ENCODE data around the gene HS3ST5.

The HS3ST5 gene

GRCh38 chr6:114085211-114085610 lies 257.6 kb downstream of the HS3ST5 start:
- Histone ChIP-seq H3F3A (ENCODE audit: insufficient read depth, low read length) (no peaks in the 10 kb centered on the region), H3K27ac (ENCODE audit: low read length) (no peak overlapping the region), H3K4me3 (ENCODE audit: low read length) (no peak overlapping the region), H3K9me3 (replicated peaks; ENCODE audit: insufficient read depth, low read length) (no peaks in the 10 kb centered on the region), H3K9me2 (replicated peaks; ENCODE audit: insufficient read depth, low read length) (no peaks in the 10 kb centered on the region), H4K20me1 (ENCODE audit: insufficient read depth, low read length) (no peaks in the 10 kb centered on the region), H3K4me1 (ENCODE audit: low read length) (no peaks in the 10 kb centered on the region), H2AFZ (ENCODE audit: low read length) (no peak overlapping the region), H3K9ac (ENCODE audit: low read length) (no peak overlapping the region), H3K79me2 (ENCODE audit: low read length) (no peaks in the 10 kb centered on the region), H3K27me3 (replicated peaks; ENCODE audit: insufficient read depth, low read length) (no peaks in the 10 kb centered on the region), H3K36me3 (replicated peaks; ENCODE audit: insufficient read depth, low read length) (no peaks in the 10 kb centered on the region), H3K4me2 (ENCODE audit: low read depth, low read length) (no peak overlapping the region)
- no peak for TF ChIP-seq EZH2 (optimal IDR thresholded peaks at IDR 0.05; ENCODE audit: low read depth, low read length)
- TF ChIP-seq EZH2phosphoT487 (IDR thresholded peaks at IDR 0.05; ENCODE audit: low read length), result no peak
- no peak for TF ChIP-seq CTCF (IDR thresholded peaks at IDR 0.05; ENCODE audit: low read length)
- DNase-seq, result no peak

GRCh38 chr6:114084327-114084890 lies 258.4 kb downstream of the HS3ST5 start:
- H3F3A ChIP-seq (ENCODE audit: insufficient read depth, low read length), result no peaks in the 10 kb centered on the region
- no peaks in the 10 kb centered on the region for H3K79me2 ChIP-seq (ENCODE audit: low read length)
- DNase-seq, result no peak
- H3K27ac ChIP-seq (ENCODE audit: low read length), result no peak overlapping the region
- no peak overlapping the region for H2AFZ ChIP-seq (ENCODE audit: low read length)
- H3K9me2 ChIP-seq (replicated peaks; ENCODE audit: insufficient read depth, low read length), result no peaks in the 10 kb centered on the region
- no peak overlapping the region for H3K4me2 ChIP-seq (ENCODE audit: low read depth, low read length)
- no peaks in the 10 kb centered on the region for H4K20me1 ChIP-seq (ENCODE audit: insufficient read depth, low read length)
- H3K4me1 ChIP-seq (ENCODE audit: low read length), result no peaks in the 10 kb centered on the region
- H3K36me3 ChIP-seq (replicated peaks; ENCODE audit: insufficient read depth, low read length), result no peaks in the 10 kb centered on the region
- no peak overlapping the region for H3K4me3 ChIP-seq (ENCODE audit: low read length)
- no peaks in the 10 kb centered on the region for H3K27me3 ChIP-seq (replicated peaks; ENCODE audit: insufficient read depth, low read length)
- H3K9ac ChIP-seq (ENCODE audit: low read length), result no peak overlapping the region
- no peaks in the 10 kb centered on the region for H3K9me3 ChIP-seq (replicated peaks; ENCODE audit: insufficient read depth, low read length)
- no peak for TF ChIP-seq EZH2 (optimal IDR thresholded peaks at IDR 0.05; ENCODE audit: low read depth, low read length)
- TF ChIP-seq EZH2phosphoT487 (IDR thresholded peaks at IDR 0.05; ENCODE audit: low read length), result no peak
- no peak for TF ChIP-seq CTCF (IDR thresholded peaks at IDR 0.05; ENCODE audit: low read length)

GRCh38 chr6:114083251-114083650 lies 259.6 kb downstream of the HS3ST5 start:
- Histone ChIP-seq H3K4me1 (ENCODE audit: low read length) (no peaks in the 10 kb centered on the region), H3K9me3 (replicated peaks; ENCODE audit: insufficient read depth, low read length) (no peaks in the 10 kb centered on the region), H3K4me3 (ENCODE audit: low read length) (no peak overlapping the region), H3K36me3 (replicated peaks; ENCODE audit: insufficient read depth, low read length) (no peaks in the 10 kb centered on the region), H2AFZ (ENCODE audit: low read length) (no peak overlapping the region), H3K79me2 (ENCODE audit: low read length) (no peaks in the 10 kb centered on the region), H3K9ac (ENCODE audit: low read length) (no peak overlapping the region), H3K9me2 (replicated peaks; ENCODE audit: insufficient read depth, low read length) (no peaks in the 10 kb centered on the region), H3K27ac (ENCODE audit: low read length) (no peak overlapping the region), H3K27me3 (replicated peaks; ENCODE audit: insufficient read depth, low read length) (no peaks in the 10 kb centered on the region), H4K20me1 (ENCODE audit: insufficient read depth, low read length) (no peaks in the 10 kb centered on the region), H3K4me2 (ENCODE audit: low read depth, low read length) (no peak overlapping the region), H3F3A (ENCODE audit: insufficient read depth, low read length) (no peaks in the 10 kb centered on the region)
- DNase-seq, result no peak
- TF ChIP-seq EZH2 (optimal IDR thresholded peaks at IDR 0.05; ENCODE audit: low read depth, low read length) (no peak), CTCF (IDR thresholded peaks at IDR 0.05; ENCODE audit: low read length) (no peak), EZH2phosphoT487 (IDR thresholded peaks at IDR 0.05; ENCODE audit: low read length) (no peak)

Measured in MM.1S (cell line).